ENCODE data around the gene TRAPPC3L.

GRCh38 chr6:116563830-116564229 lies 18.3 kb upstream of the TRAPPC3L start:
- TF ChIP-seq CTCF (conservative IDR thresholded peaks at IDR 0.05) (no peak), ZFX (IDR thresholded peaks at IDR 0.05) (no peak)
